GM12878 (cell line): Measurements from ENCODE around the gene KIAA1328. TPM values are rescaled to one million over a fixed set of nuclear protein-coding genes. Genes with fewer than 3 reads are reported as not detected.

Source experiments
- ATAC-seq: fragments of 200-7000 bp; cut with Tn5 transposase; 3 replicates; pipeline ENCODE4 v1.9.1; 2020; ENCODE audit warnings: mild to moderate bottlenecking, moderate library complexity
- BruUV-seq: library from RNA; stranded (reverse); fragments of 400-500 nt; replicated peaks from 2 replicates; lab custom pipeline; 2021; lab: Mats Ljungman, UMichigan
- CTCF ChIA-PET: fragments of 300-600 bp; sonication (Branson Sonifier 250); formaldehyde crosslinking; extraction: SDS; loops from one replicate; lab custom pipeline; 2021; ENCODE audit warnings: inconsistent platforms; lab: Yijun Ruan, JAX
- POLR2A ChIA-PET: fragments of 350-600 bp; formaldehyde crosslinking; extraction: SDS; loops from one replicate; lab custom pipeline; 2021; ENCODE audit warnings: inconsistent platforms; lab: Charles Lee
- RAD21 ChIA-PET: fragments of 300-600 bp; sonication (Branson Sonifier 250); formaldehyde crosslinking; loops from one replicate; lab custom pipeline; 2023; ENCODE audit warnings: antibody characterized with exemption; ENCODE audit not compliant: unreplicated experiment; lab: Charles Lee
- SMC1A ChIA-PET: fragments of 300-600 bp; sonication (Branson Sonifier 250); formaldehyde crosslinking; loops from one replicate; lab custom pipeline; 2023; ENCODE audit not compliant: unreplicated experiment, uncharacterized antibody; lab: Charles Lee
- DNase-seq: peaks from one replicate; pipeline ENCODE4 v3.0.0-alpha.2; 2011; ENCODE audit warnings: low read depth, low spot score
- FAIRE-seq: peaks from 3 replicates; lab custom pipeline; 2011; peaks lifted over from hg19 to GRCh38; lab: Jason Lieb, UNC
- H2AFZ ChIP-seq: 2 replicates; pipeline ENCODE4 v1.6.0; 2011; ENCODE audit warnings: low read depth, low read length, control low read depth; ENCODE audit not compliant: control insufficient read depth
- H3K27ac ChIP-seq: 2 replicates; pipeline ENCODE4 v1.5.1; 2011; ENCODE audit warnings: control low read depth; ENCODE audit not compliant: control insufficient read depth, insufficient read depth
- H3K27me3 ChIP-seq, 2 experiments: replicated peaks in 1 of 2; 2 replicates each; pipeline versions ENCODE4 v1.6.0 to v1.6.1; 2011; ENCODE audit warnings: low read length in 1 of 2; ENCODE audit not compliant: control insufficient read depth in 2 of 2, insufficient read depth in 2 of 2
- H3K36me3 ChIP-seq, 2 experiments: 2 replicates each; pipeline ENCODE4 v1.5.1; 2011; ENCODE audit warnings: low read length in 1 of 2; ENCODE audit not compliant: control insufficient read depth in 2 of 2, insufficient read depth in 2 of 2
- H3K4me1 ChIP-seq: 2 replicates; pipeline ENCODE4 v1.6.1; 2011; ENCODE audit warnings: mild to moderate bottlenecking, low read length, moderate library complexity, mixed read lengths; ENCODE audit not compliant: control insufficient read depth, insufficient read depth
- H3K4me2 ChIP-seq: 2 replicates; pipeline ENCODE4 v1.6.0; 2011; ENCODE audit warnings: control low read depth; ENCODE audit not compliant: control insufficient read depth, insufficient read depth
- H3K4me3 ChIP-seq: fragments of 200-600 bp; sonication (generic); 2 replicates; pipeline ENCODE4 v1.5.1; 2016
- H3K79me2 ChIP-seq: 2 replicates; pipeline ENCODE4 v1.6.0; 2011; ENCODE audit warnings: low read length; ENCODE audit not compliant: control insufficient read depth, insufficient read depth
- H3K9ac ChIP-seq: 2 replicates; pipeline ENCODE4 v1.8.0; 2011; ENCODE audit warnings: low read length, control low read depth, mixed read lengths; ENCODE audit not compliant: control insufficient read depth, insufficient read depth
- H3K9me3 ChIP-seq: replicated peaks from 3 replicates; pipeline ENCODE4 v1.5.1; 2011; ENCODE audit warnings: mild to moderate bottlenecking, low read length; ENCODE audit not compliant: control insufficient read depth, insufficient read depth
- H4K20me1 ChIP-seq: 2 replicates; pipeline ENCODE4 v1.6.0; 2011; ENCODE audit not compliant: control insufficient read depth, insufficient read depth
- ETV6 ChIP-seq, 2 experiments: fragments of 450-650 bp in 1 of 2; IDR thresholded peaks in 1 of 2; conservative IDR thresholded peaks in 1 of 2; 2 replicates each; pipeline ENCODE4 v1.6.1; 2014; ENCODE audit warnings: antibody characterized with exemption in 1 of 2, borderline replicate concordance in 1 of 2, low read depth in 1 of 2, mild to moderate bottlenecking in 1 of 2, moderate library complexity in 1 of 2
- KLF5 ChIP-seq: fragments of 450-650 bp; IDR thresholded peaks from 2 replicates; pipeline ENCODE4 v1.6.1; 2014; ENCODE audit warnings: mild to moderate bottlenecking; ENCODE audit not compliant: partially characterized antibody
- NFYB ChIP-seq: IDR thresholded peaks from 2 replicates; pipeline ENCODE4 v1.6.1; 2011; ENCODE audit warnings: low read depth, mild to moderate bottlenecking, low read length, improper control_type of control experiment, moderate library complexity; ENCODE audit not compliant: insufficient read depth
- NR2C2 ChIP-seq: IDR thresholded peaks from 2 replicates; pipeline ENCODE4 v1.6.1; 2011; ENCODE audit warnings: borderline replicate concordance, low read depth; ENCODE audit not compliant: control insufficient read depth, insufficient read length
- NR2F1 ChIP-seq: fragments of 450-650 bp; conservative IDR thresholded peaks from 2 replicates; pipeline ENCODE4 v1.6.1; 2017; ENCODE audit warnings: mild to moderate bottlenecking
- PAX5 ChIP-seq: IDR thresholded peaks from 2 replicates; pipeline ENCODE4 v1.6.1; 2011; ENCODE audit warnings: low read depth, low read length, borderline replicate concordance
- SIX5 ChIP-seq: IDR thresholded peaks from 2 replicates; pipeline ENCODE4 v1.6.1; 2011; ENCODE audit warnings: mild to moderate bottlenecking, low read depth, low read length, moderate library complexity; ENCODE audit not compliant: severe bottlenecking
- SMAD1 ChIP-seq: fragments of 450-650 bp; IDR thresholded peaks from 2 replicates; pipeline ENCODE4 v1.6.1; 2018; ENCODE audit warnings: mild to moderate bottlenecking, low read depth; ENCODE audit not compliant: partially characterized antibody
- TAF1 ChIP-seq: IDR thresholded peaks from 2 replicates; pipeline ENCODE4 v1.6.1; 2011; ENCODE audit warnings: mild to moderate bottlenecking, low read depth, low read length, borderline replicate concordance
- TBL1XR1 ChIP-seq: IDR thresholded peaks from 2 replicates; pipeline ENCODE4 v1.6.1; 2012; ENCODE audit warnings: low read depth, low read length, improper control_type of control experiment
- TCF3 ChIP-seq: IDR thresholded peaks from 2 replicates; pipeline ENCODE4 v1.6.1; 2012; ENCODE audit warnings: low read depth, mild to moderate bottlenecking, low read length, borderline replicate concordance; ENCODE audit not compliant: insufficient read depth
- TCF7 ChIP-seq: IDR thresholded peaks from 2 replicates; pipeline ENCODE4 v1.6.1; 2014; ENCODE audit warnings: antibody characterized with exemption, borderline replicate concordance
- WGBS: methylation state at CpG from one replicate; pipeline ENCODE4 v1.1.6; 2016; ENCODE audit warnings: low lambda C conversion rate; ENCODE audit not compliant: insufficient replicate concordance, insufficient coverage; ENCODE audit errors: missing lambda C conversion rate; 5-methylcytosine and 5-hydroxymethylcytosine counted together
- in situ Hi-C: fragments of 300-500 bp; cut with MboI; formaldehyde crosslinking; loops from 9 replicates; pipeline ENCODE4 v1.14.3; 2018; ENCODE audit warnings: mixed read lengths
- intact Hi-C: fragments of 100-400 bp; cut with micrococcal nuclease; formaldehyde crosslinking; loops from one replicate; pipeline ENCODE4 v1.14.2; 2022; ENCODE audit not compliant: unreplicated experiment
- polyA plus RNA-seq, 11 experiments: library from polyadenylated mRNA; depleted of rRNA in 4 of 11; unstranded in 6 of 11; stranded (reverse) in 5 of 11; fragments of >200 nt; fragmentation: Nextera tagmentation in 4 of 11; fragmentation: Illumina TruSeq in 1 of 11; extraction: Ambion mirVana in 4 of 11; extraction: Trizol in 1 of 11; gene quantifications; 1 replicate in 1 of 11; 2 replicates in 10 of 11; pipeline versions ENCODE4 v1.2.1 to v1.2.3, GENCODE V29; 2011 to 2016; ENCODE audit warnings: inconsistent platforms in 2 of 11, missing spikeins in 2 of 11, low read depth in 1 of 11
- total RNA-seq, 4 experiments: library from RNA; depleted of rRNA in 3 of 4; stranded (reverse); fragments of >200 nt in 3 of 4; fragmentation: Illumina TruSeq in 1 of 4; extraction: Trizol in 1 of 4; gene quantifications; 2 replicates each; pipeline versions ENCODE4 v1.2.1 to v1.2.3, GENCODE V29; 2013 to 2021
- TF ChIP-seq, protein P1 (sequence below): IDR thresholded peaks from 2 replicates; pipeline ENCODE4 v1.6.1; 2011; ENCODE audit warnings: low read depth, low read length, improper control_type of control experiment, borderline replicate concordance
- TF ChIP-seq, protein P2 (sequence below): fragments of 450-650 bp; IDR thresholded peaks from 2 replicates; pipeline ENCODE4 v1.6.1; 2014; ENCODE audit warnings: mild to moderate bottlenecking
- TF ChIP-seq, protein P3 (sequence below): fragments of 450-650 bp; IDR thresholded peaks from 2 replicates; pipeline ENCODE4 v1.6.1; 2016; ENCODE audit warnings: mild to moderate bottlenecking

KIAA1328 gene
- total and polyA plus RNA-seq, 10 of the 15 experiments (the other 5 are each of a cell fraction or from before 2014, with no cell fraction given) = 3.1 to 7.1 (median 4.6) TPM

DNA sequence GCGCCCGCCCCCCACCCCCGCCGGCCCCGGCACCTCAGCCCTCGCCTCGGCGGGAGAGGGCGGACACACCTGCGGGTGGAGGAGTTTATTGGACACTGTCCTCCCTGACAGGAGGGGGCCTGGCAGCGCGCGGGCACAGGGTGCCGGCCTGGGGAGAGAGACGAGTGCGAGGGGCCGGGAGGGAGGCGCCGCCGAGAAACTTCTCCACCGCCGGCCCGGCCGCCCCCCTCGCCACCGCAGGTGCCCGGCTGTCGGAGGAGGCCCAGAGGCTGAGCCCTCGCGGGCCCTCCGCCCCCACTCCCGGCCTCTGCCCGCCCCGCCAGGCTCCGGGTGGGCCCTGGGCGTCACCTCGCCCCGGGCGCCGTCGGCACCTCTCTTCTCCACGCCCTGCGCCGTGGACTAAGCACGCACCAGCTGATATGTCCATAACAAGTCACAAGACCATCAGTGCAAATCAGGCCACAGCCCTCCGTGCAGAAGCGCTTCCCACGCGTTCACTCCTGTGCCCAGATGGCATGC lies 425.4 kb downstream of the KIAA1328 start:
- Histone ChIP-seq H3K9ac (no peak overlapping the region), H2AFZ (no peak overlapping the region; the same call in 1 of the 2 replicates), H3K27ac (no peak overlapping the region), H3K79me2 (no peaks in the 10 kb centered on the region), H3K4me2 (no peak overlapping the region), H4K20me1 (no peaks in the 10 kb centered on the region), H3K27me3 (peaks cover 5 to 10% of the 10 kb centered on the region in 2 experiments), H3K4me3 (no peak overlapping the region), H3K4me1 (no peaks in the 10 kb centered on the region), H3K36me3 (no peaks in the 10 kb centered on the region), H3K9me3 (no peaks in the 10 kb centered on the region)
- BruUV-seq = no TSS peak
- ChIA-PET CTCF (no interaction called here), POLR2A (no interaction called here), SMC1A (no interaction called here), RAD21 (no interaction called here)
- ATAC-seq (no peak), FAIRE-seq (no peak), DNase-seq (no peak)
- WGBS = 5% methylated on average over 24 of the region's 49 CpGs
- intact Hi-C loops (no loop called here), in situ Hi-C loops (no loop called here)
- no peak for TF ChIP-seq NR2F1
- no peak for TF ChIP-seq ETV6 (conservative IDR thresholded peaks at IDR 0.05 in 1 of 2, IDR thresholded peaks at IDR 0.05 in 1 of 2; ENCODE audit: borderline replicate concordance in 1 of 2, low read depth in 1 of 2)
- TF ChIP-seq, protein P1, sequence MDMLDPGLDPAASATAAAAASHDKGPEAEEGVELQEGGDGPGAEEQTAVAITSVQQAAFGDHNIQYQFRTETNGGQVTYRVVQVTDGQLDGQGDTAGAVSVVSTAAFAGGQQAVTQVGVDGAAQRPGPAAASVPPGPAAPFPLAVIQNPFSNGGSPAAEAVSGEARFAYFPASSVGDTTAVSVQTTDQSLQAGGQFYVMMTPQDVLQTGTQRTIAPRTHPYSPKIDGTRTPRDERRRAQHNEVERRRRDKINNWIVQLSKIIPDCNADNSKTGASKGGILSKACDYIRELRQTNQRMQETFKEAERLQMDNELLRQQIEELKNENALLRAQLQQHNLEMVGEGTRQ = no peak
- TF ChIP-seq NFYB = no peak
- no peak for TF ChIP-seq TCF3
- TF ChIP-seq TCF7 = no peak
- TF ChIP-seq SIX5 = no peak
- no peak for TF ChIP-seq SMAD1
- TF ChIP-seq TAF1 = no peak
- no peak for TF ChIP-seq PAX5
- no peak for TF ChIP-seq KLF5
- TF ChIP-seq TBL1XR1 = no peak
- TF ChIP-seq, protein P2, sequence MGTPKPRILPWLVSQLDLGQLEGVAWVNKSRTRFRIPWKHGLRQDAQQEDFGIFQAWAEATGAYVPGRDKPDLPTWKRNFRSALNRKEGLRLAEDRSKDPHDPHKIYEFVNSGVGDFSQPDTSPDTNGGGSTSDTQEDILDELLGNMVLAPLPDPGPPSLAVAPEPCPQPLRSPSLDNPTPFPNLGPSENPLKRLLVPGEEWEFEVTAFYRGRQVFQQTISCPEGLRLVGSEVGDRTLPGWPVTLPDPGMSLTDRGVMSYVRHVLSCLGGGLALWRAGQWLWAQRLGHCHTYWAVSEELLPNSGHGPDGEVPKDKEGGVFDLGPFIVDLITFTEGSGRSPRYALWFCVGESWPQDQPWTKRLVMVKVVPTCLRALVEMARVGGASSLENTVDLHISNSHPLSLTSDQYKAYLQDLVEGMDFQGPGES = no peak
- TF ChIP-seq, protein P3, sequence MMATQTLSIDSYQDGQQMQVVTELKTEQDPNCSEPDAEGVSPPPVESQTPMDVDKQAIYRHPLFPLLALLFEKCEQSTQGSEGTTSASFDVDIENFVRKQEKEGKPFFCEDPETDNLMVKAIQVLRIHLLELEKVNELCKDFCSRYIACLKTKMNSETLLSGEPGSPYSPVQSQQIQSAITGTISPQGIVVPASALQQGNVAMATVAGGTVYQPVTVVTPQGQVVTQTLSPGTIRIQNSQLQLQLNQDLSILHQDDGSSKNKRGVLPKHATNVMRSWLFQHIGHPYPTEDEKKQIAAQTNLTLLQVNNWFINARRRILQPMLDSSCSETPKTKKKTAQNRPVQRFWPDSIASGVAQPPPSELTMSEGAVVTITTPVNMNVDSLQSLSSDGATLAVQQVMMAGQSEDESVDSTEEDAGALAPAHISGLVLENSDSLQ = no peak
- no peak for TF ChIP-seq NR2C2
